HCT116 (cell line): Measurements from ENCODE around the gene RNF148. TPM values are rescaled to one million over a fixed set of nuclear protein-coding genes. Genes with fewer than 3 reads are reported as not detected.

ENCODE experiments used
- ATAC-seq: fragments of 200-7000 bp; cut with Tn5 transposase; 2 replicates; pipeline ENCODE4 v1.9.1; 2020; ENCODE audit warnings: mild to moderate bottlenecking, moderate library complexity
- BruUV-seq: library from RNA; stranded (reverse); fragments of 400-500 nt; replicated peaks from 2 replicates; lab custom pipeline; 2021; lab: Mats Ljungman, UMichigan
- CTCF ChIA-PET: fragments of 300-600 bp; sonication (Branson Sonifier 250); formaldehyde crosslinking; loops from one replicate; lab custom pipeline; 2021; ENCODE audit warnings: antibody characterized with exemption; lab: Charles Lee
- POLR2A ChIA-PET: fragments of 300-600, 350-600 bp; sonication (Branson Sonifier 250); formaldehyde crosslinking; loops from one replicate; lab custom pipeline; 2021; ENCODE audit warnings: antibody characterized with exemption; lab: Charles Lee
- RAD21 ChIA-PET, 2 experiments: fragments of 300-600 bp; sonication (Branson Sonifier 250); formaldehyde crosslinking; loops; one replicate each; lab custom pipeline; 2023; ENCODE audit warnings: low total read pairs in 2 of 2; ENCODE audit not compliant: uncharacterized antibody in 2 of 2, unreplicated experiment in 2 of 2, low non-redundant PET in 1 of 2; lab: Charles Lee
- DNase-seq: peaks from one replicate; pipeline ENCODE4 v3.0.0-alpha.2; 2010; ENCODE audit warnings: low read depth, low spot score
- H2AFZ ChIP-seq: fragments of 200-600 bp; shearing (Covaris generic), sonication (generic); 2 replicates; pipeline ENCODE4 v1.6.1; 2017; ENCODE audit warnings: low read depth, mixed run types, mixed read lengths, antibody characterized with exemption, low read length; ENCODE audit not compliant: poor library complexity, severe bottlenecking
- H3K27ac ChIP-seq: 2 replicates; pipeline ENCODE4 v1.5.1; 2012; ENCODE audit warnings: low read depth, low read length
- H3K27me3 ChIP-seq: fragments of 200-600 bp; sonication (generic); 2 replicates; pipeline ENCODE4 v1.6.1; 2016; ENCODE audit warnings: mixed run types, low read length, mixed read lengths; ENCODE audit not compliant: insufficient read depth
- H3K36me3 ChIP-seq, 2 experiments: fragments of 200-500 bp in 1 of 2; fragments of 200-600 bp in 1 of 2; sonication (Bioruptor generic) in 1 of 2; sonication (generic) in 1 of 2; 2 replicates each; pipeline versions ENCODE4 v1.5.1 to v1.6.1; 2014 to 2016; ENCODE audit warnings: low read length in 2 of 2, inconsistent platforms in 1 of 2, mixed read lengths in 1 of 2, mixed run types in 1 of 2; ENCODE audit not compliant: insufficient read depth in 2 of 2, control insufficient read depth in 1 of 2
- H3K4me1 ChIP-seq, 2 experiments: fragments of 200-600 bp in 1 of 2; sonication (generic) in 1 of 2; 2 replicates each; pipeline versions ENCODE4 v1.5.1 to v1.6.1; 2012 to 2017; ENCODE audit warnings: low read length in 2 of 2, inconsistent platforms in 1 of 2, mild to moderate bottlenecking in 1 of 2, mixed read lengths in 1 of 2, mixed run types in 1 of 2, moderate library complexity in 1 of 2; ENCODE audit not compliant: insufficient read depth in 2 of 2, control insufficient read depth in 1 of 2
- H3K4me2 ChIP-seq: fragments of 200-600 bp; sonication (generic); 2 replicates; pipeline ENCODE4 v1.6.1; 2017; ENCODE audit warnings: mixed run types, low read length, mixed read lengths
- H3K4me3 ChIP-seq, 2 experiments: fragments of 200-600 bp in 1 of 2; sonication (generic) in 1 of 2; replicated peaks in 1 of 2; 2 replicates each; pipeline ENCODE4 v1.5.1; 2011 to 2016; ENCODE audit warnings: low read length in 2 of 2, control low read depth in 1 of 2, low read depth in 1 of 2, mild to moderate bottlenecking in 1 of 2, mixed read lengths in 1 of 2, mixed run types in 1 of 2
- H3K79me2 ChIP-seq: fragments of 200-600 bp; sonication (generic); 2 replicates; pipeline ENCODE4 v1.6.1; 2017; ENCODE audit warnings: mild to moderate bottlenecking, mixed run types, low read length, moderate library complexity, mixed read lengths; ENCODE audit not compliant: insufficient read depth
- H3K9ac ChIP-seq: fragments of 200-600 bp; sonication (generic); 2 replicates; pipeline ENCODE4 v1.6.1; 2016; ENCODE audit warnings: low read length, mixed read lengths
- H3K9me2 ChIP-seq: fragments of 200-600 bp; sonication (generic), shearing (Covaris generic); 2 replicates; pipeline ENCODE4 v1.6.1; 2017; ENCODE audit warnings: mixed run types, mild to moderate bottlenecking, moderate library complexity; ENCODE audit not compliant: insufficient read depth
- H3K9me3 ChIP-seq, 2 experiments: fragments of 200-500 bp in 1 of 2; fragments of 200-600 bp in 1 of 2; sonication (Bioruptor generic) in 1 of 2; sonication (generic) in 1 of 2; 2 replicates each; pipeline ENCODE4 v1.6.1; 2014 to 2017; ENCODE audit warnings: low read length in 2 of 2, mixed read lengths in 2 of 2, inconsistent platforms in 1 of 2, low read depth in 1 of 2, mild to moderate bottlenecking in 1 of 2, mixed run types in 1 of 2, moderate library complexity in 1 of 2; ENCODE audit not compliant: control insufficient read depth in 1 of 2, insufficient read depth in 1 of 2
- H4K20me1 ChIP-seq: fragments of 200-600 bp; sonication (generic), shearing (Covaris generic); 2 replicates; pipeline ENCODE4 v1.6.1; 2017; ENCODE audit warnings: mixed run types, mild to moderate bottlenecking, moderate library complexity; ENCODE audit not compliant: insufficient read depth
- CBX3 ChIP-seq: IDR thresholded peaks from 2 replicates; pipeline ENCODE4 v1.6.1; 2012; ENCODE audit warnings: low read depth
- CTCF ChIP-seq, 3 experiments: fragments of 200-600 bp in 1 of 3; sonication (generic) in 1 of 3; IDR thresholded peaks in 2 of 3; conservative IDR thresholded peaks in 1 of 3; 2 replicates each; pipeline ENCODE4 v1.5.1; 2012 to 2017; ENCODE audit warnings: low read depth in 2 of 3, low read length in 2 of 3, antibody characterized with exemption in 1 of 3, borderline replicate concordance in 1 of 3, control low read depth in 1 of 3, mild to moderate bottlenecking in 1 of 3, mixed read lengths in 1 of 3, mixed run types in 1 of 3, moderate library complexity in 1 of 3; ENCODE audit not compliant: insufficient read depth in 1 of 3
- EZH2 ChIP-seq: fragments of 200-600 bp; sonication (generic); IDR thresholded peaks from 2 replicates; pipeline ENCODE4 v1.6.1; 2017; ENCODE audit warnings: antibody characterized with exemption, mixed run types
- EZH2phosphoT487 ChIP-seq: fragments of 200-600 bp; IDR thresholded peaks from 2 replicates; pipeline ENCODE4 v1.6.1; 2018; ENCODE audit warnings: antibody characterized with exemption, borderline replicate concordance
- JUND ChIP-seq: IDR thresholded peaks from 2 replicates; pipeline ENCODE4 v1.6.1; 2012
- MAX ChIP-seq: IDR thresholded peaks from 2 replicates; pipeline ENCODE4 v1.6.1; 2012
- SIN3A ChIP-seq: IDR thresholded peaks from 2 replicates; pipeline ENCODE4 v1.6.1; 2012; ENCODE audit warnings: low read depth
- SP1 ChIP-seq: IDR thresholded peaks from 2 replicates; pipeline ENCODE4 v1.6.1; 2012; ENCODE audit warnings: low read depth
- SRF ChIP-seq: IDR thresholded peaks from 2 replicates; pipeline ENCODE4 v1.6.1; 2012; ENCODE audit warnings: low read depth
- TCF7L2 ChIP-seq: IDR thresholded peaks from 2 replicates; pipeline ENCODE4 v1.7.0; 2011; ENCODE audit warnings: borderline replicate concordance, inconsistent platforms; ENCODE audit not compliant: insufficient read depth, insufficient read length; ENCODE audit errors: extremely low read depth
- intact Hi-C: fragments of 100-400 bp; cut with micrococcal nuclease; formaldehyde crosslinking; loops from 2 replicates; pipeline ENCODE4 v1.10.0; 2022
- total RNA-seq: library from RNA; stranded (reverse); gene quantifications from one replicate; pipeline ENCODE4 v1.2.1, GENCODE V29; 2021; ENCODE audit not compliant: unreplicated experiment
- TF ChIP-seq, protein P1 (sequence below): IDR thresholded peaks from 2 replicates; pipeline ENCODE4 v1.6.1; 2012; ENCODE audit warnings: low read depth
- TF ChIP-seq, protein P2 (sequence below): IDR thresholded peaks from 2 replicates; pipeline ENCODE4 v1.6.1; 2011; ENCODE audit warnings: mild to moderate bottlenecking, low read length, moderate library complexity; ENCODE audit not compliant: insufficient replicate concordance; ENCODE audit errors: extremely low read depth

RNF148 gene
- total RNA-seq, 1 experiment from 2014 or later: 0.22 TPM

DNA sequence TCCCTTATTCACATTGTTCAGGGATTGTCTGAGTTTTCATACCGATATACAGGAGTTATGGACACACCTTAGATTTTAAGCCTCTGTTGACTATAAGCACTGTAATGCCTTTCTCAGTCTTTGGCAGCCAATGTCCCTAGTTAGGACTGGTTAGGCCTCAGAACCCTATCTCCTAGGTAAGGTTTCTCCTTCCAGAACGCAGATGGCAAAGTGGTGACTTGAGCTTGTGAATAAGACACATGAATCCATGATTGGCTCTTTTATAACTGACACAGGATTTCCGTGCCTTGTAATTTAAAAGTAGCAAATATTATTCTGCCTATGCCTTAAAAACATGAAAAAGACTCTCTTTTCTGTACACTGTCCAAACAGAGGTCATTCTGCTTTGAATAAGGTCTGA, 12.5 kb upstream of the RNF148 start (continued):
- TF ChIP-seq CTCF (IDR thresholded peaks at IDR 0.05 in 2 of 3, conservative IDR thresholded peaks at IDR 0.05 in 1 of 3; ENCODE audit: borderline replicate concordance in 1 of 3, insufficient read depth in 1 of 3, low read depth in 2 of 3, low read length in 2 of 3) (no peak), SIN3A (no peak)
- TF ChIP-seq, all 23 proteins: peak for 0

DNA sequence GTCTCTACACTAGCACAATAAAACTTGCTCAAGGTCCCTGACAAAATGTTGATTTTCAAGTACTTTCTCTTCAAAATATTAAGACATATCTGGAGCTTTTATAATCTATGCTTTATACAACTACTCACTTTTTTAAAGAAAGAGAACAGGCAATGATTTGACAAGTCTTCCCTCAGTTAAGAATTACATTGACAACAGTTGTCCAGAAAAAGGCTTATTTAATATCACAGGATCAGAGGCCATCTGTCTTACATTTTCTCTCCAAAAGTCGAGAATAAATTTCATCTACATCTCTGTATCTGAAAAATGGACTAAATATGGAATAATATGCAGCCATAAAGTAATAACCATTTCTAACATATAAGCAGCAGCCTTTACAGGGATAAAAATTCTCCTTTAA, 8.2 kb upstream of the RNF148 start:
- H3K36me3 ChIP-seq: no peaks in the 10 kb centered on the region
- no TSS peak for BruUV-seq
- intact Hi-C loops: no loop called here
- TF ChIP-seq TCF7L2 (no peak), SP1 (no peak), CTCF (IDR thresholded peaks at IDR 0.05 in 2 of 3, conservative IDR thresholded peaks at IDR 0.05 in 1 of 3; ENCODE audit: borderline replicate concordance in 1 of 3, insufficient read depth in 1 of 3, low read depth in 2 of 3, low read length in 2 of 3) (no peak), CBX3 (no peak), EZH2phosphoT487 (no peak), SRF (no peak), MAX (no peak), EZH2 (no peak), JUND (no peak)
- TF ChIP-seq, protein P1, sequence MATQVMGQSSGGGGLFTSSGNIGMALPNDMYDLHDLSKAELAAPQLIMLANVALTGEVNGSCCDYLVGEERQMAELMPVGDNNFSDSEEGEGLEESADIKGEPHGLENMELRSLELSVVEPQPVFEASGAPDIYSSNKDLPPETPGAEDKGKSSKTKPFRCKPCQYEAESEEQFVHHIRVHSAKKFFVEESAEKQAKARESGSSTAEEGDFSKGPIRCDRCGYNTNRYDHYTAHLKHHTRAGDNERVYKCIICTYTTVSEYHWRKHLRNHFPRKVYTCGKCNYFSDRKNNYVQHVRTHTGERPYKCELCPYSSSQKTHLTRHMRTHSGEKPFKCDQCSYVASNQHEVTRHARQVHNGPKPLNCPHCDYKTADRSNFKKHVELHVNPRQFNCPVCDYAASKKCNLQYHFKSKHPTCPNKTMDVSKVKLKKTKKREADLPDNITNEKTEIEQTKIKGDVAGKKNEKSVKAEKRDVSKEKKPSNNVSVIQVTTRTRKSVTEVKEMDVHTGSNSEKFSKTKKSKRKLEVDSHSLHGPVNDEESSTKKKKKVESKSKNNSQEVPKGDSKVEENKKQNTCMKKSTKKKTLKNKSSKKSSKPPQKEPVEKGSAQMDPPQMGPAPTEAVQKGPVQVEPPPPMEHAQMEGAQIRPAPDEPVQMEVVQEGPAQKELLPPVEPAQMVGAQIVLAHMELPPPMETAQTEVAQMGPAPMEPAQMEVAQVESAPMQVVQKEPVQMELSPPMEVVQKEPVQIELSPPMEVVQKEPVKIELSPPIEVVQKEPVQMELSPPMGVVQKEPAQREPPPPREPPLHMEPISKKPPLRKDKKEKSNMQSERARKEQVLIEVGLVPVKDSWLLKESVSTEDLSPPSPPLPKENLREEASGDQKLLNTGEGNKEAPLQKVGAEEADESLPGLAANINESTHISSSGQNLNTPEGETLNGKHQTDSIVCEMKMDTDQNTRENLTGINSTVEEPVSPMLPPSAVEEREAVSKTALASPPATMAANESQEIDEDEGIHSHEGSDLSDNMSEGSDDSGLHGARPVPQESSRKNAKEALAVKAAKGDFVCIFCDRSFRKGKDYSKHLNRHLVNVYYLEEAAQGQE: no peak
- TF ChIP-seq, protein P2, sequence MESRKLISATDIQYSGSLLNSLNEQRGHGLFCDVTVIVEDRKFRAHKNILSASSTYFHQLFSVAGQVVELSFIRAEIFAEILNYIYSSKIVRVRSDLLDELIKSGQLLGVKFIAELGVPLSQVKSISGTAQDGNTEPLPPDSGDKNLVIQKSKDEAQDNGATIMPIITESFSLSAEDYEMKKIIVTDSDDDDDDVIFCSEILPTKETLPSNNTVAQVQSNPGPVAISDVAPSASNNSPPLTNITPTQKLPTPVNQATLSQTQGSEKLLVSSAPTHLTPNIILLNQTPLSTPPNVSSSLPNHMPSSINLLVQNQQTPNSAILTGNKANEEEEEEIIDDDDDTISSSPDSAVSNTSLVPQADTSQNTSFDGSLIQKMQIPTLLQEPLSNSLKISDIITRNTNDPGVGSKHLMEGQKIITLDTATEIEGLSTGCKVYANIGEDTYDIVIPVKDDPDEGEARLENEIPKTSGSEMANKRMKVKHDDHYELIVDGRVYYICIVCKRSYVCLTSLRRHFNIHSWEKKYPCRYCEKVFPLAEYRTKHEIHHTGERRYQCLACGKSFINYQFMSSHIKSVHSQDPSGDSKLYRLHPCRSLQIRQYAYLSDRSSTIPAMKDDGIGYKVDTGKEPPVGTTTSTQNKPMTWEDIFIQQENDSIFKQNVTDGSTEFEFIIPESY: no peak
- no peaks in the 10 kb centered on the region for H3K9me2 ChIP-seq
- DNase-seq (no peak), ATAC-seq (no peak)
- H4K20me1 ChIP-seq: no peaks in the 10 kb centered on the region
- H3K4me2 ChIP-seq: no peak overlapping the region
- ChIA-PET POLR2A (no interaction called here), CTCF (no interaction called here), RAD21 (no interaction called here)
- H3K9me3 ChIP-seq: no peaks in the 10 kb centered on the region
- H3K4me1 ChIP-seq: no peaks in the 10 kb centered on the region
- H3K9ac ChIP-seq: no peak overlapping the region
- H2AFZ ChIP-seq: no peak overlapping the region
- no peaks in the 10 kb centered on the region for H3K27me3 ChIP-seq
- H3K27ac ChIP-seq: no peak overlapping the region
- H3K4me3 ChIP-seq: no peak overlapping the region
- no peaks in the 10 kb centered on the region for H3K79me2 ChIP-seq
